NCI-H2227 (cell line): Measurements from ENCODE around the gene NXN.
"Not testable (repeated sequence)": the region's sequence is repeated elsewhere in the genome, so short reads cannot be mapped to it uniquely, and the experiment has no call there.

Experiments
- DNase-seq: peaks from one replicate; lab custom pipeline; 2025; ENCODE audit not compliant: unreplicated experiment; lab: John Stamatoyannopoulos, UW

Gene NXN

DNA sequence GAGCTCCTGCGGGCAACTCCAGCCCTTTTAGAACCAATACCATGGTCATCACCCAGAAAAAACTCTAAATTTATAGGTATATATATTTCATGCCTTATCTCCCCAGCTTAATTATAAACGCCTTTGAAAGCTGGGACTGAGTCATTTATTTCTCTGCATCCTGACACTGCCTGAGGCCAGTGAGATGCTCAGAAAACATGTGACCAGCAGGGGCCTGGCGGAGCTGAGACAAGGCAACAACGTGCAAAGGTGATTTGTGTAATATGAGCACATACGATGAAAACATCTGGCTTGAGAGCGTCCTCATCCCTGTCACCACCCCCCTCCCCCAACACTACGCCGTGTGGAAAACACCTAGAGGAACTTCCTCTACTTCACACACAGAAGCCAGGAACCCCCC lies 22.7 kb downstream of the NXN start:
- DNase-seq, result no peak

DNA sequence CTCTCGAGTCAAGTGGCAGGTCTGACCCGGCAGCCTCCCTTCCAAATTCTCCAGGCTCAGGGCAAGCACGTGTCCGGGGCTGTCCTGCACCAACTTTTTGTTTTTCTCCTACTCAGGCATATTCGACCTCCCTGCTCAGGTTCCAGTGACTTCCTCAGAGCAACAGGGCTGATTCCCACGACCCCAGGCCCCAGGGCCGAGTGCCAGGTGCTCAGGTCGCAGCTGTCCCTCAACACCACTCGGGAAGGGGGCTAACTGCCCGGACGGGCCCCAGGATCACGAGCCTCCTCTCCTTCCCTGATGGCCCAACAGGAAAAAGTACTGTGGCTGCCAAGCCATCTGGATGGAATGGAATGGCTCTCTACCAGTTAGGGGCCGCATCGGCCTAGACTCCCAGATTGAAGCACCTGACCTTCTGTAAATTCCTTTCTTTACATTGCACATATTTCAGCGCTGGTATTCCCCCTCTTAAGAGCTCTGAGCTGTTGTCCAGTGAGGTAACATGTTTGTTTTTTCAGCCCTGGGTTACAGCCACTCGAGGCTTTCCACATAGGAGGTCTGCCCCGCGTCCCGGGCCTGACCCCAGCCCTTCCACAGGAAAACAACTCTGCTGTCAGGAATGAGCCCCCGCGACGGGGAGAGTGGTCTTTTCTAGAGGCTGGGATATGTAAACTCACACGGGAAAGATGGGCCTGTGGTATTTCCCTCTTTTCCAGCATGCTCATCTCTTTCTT lies 25.0 kb downstream of the NXN start:
- no peak for DNase-seq

DNA sequence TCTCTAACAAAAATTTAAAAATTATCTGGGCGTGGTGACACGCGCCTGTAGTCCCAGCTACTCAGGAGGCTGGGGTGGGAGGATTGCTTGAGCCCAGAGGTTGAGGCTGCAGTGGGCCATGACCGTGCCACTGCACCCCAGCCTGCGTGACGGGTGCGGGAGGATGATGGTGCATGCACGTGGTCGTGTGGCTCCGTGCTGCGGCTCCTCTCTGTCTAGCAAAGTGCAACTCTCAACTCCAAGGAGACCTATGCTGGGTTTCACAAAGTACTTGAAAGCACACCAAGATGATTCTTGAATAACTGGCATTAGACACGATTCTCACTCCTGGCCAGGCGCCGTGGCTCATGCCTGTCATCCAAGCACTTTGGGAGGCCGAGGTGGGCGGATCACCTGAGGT lies 25.8 kb downstream of the NXN start:
- no peak for DNase-seq

DNA sequence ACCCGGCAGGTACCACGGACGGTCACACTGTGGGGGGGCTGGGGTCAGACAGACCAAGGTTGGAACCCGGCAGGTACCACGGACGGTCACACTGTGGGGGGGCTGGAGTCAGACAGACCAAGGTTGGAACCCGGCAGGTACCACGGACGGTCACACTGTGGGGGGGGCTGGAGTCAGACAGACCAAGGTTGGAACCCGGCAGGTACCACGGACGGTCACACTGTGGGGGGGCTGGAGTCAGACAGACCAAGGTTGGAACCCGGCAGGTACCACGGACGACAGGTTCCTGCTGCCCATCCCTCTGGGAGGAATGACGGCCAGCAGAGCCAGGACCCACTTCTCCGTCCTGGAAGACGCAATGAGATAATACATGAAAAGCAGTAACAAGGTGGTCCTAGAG lies 27.0 kb downstream of the NXN start:
- not testable (repeated sequence) for DNase-seq

DNA sequence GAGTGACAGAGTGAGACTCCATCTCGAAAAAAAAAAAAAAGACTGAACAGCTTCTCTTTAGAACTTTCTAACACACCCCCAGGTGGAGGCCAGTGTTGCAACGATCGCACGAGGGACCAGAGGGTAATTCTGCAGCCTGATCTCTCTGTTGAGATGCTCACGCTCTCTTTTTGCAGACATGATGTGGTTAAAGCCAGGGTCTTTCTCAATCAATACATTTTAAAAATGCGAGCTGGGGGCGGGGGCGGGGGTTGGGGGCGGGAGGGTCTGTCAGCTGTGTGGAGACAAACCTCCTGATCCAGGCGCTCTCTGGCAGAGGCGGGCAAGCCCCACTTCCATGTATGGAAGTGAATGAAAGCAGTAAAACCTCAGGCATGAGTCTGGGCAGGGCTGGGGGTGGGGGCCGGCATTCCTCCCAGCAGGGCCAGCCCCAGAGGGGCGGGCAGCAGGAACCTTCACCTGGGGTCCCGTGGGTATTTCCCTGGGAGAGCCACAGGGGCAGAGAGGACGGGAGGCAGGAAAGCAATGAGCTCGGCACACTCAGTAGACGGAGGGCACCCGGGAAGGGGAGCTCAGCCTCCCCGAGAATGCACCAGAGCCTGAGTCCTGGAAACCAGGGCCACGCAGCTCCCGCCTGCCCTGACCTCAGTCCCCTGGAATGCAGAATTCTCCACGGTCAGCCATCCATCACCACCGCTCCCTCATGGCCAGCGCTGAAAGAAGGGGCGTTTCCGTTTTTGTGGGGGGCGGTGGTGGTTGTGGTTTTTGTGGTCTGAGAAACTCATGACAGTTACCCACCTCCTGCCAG lies 28.0 kb downstream of the NXN start:
- no peak for DNase-seq

DNA sequence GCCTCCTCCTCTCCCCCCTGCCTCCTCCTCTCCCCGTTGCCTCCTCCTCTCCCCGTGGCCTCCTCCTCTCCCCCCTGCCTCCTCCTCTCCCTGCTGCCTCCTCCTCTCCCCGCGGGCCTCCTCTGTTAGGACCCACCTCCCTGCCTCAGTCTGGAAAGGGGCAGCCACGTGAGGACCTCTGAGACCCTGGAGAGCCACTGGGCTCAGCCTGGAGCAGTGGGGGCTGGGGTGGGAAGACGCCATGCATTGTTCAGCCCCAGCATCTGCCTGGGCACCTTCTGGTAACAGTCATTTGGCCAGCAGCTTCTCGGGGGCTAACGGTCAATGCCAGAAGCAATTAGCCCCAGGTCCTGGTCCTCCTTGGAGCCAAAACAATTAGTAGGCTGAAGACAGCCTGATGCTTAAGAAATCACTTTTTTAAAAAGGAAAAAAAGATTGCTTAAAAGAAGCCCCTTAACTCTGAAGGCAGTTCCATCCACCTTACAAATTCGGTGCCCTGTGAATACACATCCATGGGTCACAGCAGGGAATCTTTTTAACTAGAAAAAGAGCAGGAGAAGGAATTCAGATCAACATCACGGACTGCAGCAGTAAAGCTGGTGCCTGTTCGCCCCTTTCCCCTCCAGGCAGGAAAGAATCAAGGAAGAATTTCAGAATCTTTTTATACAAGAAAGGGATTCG lies 29.8 kb downstream of the NXN start:
- DNase-seq, result peak; percentile 32

DNA sequence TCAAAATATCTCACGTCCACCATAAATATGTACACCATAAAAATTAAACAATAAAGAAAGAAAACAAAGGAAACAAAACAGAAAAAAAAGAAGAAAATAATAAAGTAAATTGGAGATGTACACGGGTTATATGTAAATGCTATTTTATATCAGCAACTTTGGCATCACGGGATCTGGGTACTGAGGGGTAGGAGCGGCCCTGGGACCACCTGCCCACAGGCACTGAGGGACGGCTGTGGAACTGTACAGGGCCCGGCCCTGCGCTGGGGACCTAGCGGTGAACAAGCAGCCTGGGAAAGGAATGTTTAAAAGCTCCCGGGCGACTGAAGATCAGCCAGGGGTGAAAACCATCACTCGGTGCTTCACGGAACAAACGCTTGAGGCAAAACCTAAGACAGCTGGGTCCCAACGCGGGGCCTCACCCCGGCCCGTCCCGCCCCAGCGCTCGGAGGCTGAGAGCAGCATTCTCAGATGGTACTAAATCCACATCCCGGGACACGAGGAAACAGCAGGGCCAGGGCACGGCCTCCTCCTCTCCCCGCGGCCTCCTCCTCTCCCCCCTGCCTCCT lies 31.2 kb downstream of the NXN start:
- no peak for DNase-seq

DNA sequence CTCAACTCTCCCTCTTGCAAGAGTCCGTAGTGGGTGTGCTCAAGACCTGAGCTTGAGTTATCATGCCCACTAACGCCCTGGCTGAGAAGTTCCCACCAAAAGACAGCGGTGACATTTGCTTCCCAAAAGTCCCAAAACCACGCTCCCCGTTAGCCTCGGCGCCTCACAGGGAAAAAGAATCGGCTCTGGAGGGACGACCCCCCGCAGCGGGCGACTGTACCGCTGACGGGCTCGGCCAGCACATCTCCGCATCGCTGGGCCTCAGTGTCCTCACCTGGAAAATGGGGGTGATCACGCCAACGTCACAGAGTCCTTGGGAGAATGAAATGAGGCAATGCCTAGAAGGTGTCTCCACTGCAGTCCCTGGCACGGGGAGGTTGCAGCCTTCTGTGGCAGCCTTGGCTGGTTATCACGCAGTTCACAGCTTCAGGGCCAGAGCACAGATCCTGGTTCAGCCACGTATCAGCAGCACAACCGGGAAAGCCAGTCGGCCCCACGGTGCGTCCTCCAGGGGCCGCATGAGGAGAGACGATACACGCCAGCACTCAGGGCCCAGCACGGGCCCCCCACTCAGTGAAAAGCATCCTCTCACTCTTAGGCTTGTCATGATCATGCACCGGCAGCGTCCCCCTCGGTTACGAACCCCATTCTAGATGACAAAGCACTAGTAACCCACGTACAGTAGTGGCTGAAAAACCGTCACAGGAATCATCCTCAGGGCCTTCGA lies 32.9 kb downstream of the NXN start:
- no peak for DNase-seq

DNA sequence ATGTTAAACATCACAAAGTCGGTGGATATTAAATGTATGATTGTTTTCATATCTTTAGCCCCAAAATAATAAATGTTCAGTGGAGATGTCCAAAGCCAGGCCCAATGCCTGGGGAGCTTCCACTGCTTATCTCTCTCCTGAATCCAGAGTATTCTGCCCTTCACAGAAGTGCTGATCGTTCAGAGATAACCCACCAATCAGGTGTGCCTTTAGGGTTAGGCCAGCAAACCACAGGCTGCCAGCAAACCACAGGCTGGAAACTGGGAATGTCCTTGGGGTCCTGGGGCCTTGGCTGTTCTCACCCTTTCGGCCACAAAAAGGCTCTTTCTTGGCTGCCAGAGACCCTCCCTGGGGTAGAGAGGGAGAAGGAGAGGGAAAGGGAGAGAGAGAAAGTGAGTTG lies 33.9 kb downstream of the NXN start:
- DNase-seq, result no peak

DNA sequence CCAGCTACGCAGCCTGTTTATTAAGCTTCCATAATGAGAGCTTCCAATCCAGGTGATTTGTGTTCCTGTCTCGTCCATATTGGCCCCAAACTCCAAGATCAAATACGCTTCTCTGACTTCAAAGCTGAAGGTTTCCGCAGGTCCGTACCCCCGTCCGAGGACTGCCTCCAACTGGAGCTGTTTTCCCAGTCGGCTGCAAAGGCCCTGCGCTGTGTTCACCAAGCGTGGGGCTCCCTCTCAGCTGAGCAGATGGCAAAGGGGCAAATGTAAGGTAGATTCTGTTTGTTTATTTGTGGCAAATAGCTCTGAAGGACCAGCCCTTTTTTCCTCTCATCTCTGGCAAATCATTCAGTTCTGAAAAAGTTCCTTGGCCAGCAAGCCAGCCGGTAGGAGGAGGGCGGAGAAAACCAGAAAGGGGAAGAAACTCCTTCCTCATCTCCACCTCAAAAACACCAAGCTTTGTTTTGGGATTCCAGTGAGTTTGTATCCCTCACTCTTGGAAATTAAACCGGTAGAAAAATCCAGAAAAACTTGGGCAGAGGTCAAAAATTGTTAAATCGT lies 35.2 kb downstream of the NXN start:
- DNase-seq, result no peak

DNA sequence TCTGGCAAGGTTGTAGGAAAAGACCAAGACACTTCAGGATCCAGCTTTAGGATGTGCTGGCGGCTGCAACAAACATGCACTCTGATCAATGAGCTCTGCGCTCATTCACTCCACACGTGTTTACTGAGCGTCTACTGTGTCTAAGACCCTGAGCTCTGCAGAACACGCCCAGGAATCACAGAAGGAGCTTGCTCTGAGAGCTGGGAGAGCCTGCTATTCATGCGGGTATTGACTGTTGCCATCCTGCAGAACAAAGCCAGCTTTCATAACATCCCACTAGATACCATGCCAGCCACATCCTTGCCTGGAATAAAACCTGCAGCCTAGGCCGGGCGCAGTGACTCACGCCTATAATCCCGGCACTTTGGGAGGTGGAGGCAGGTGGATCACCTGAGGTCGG lies 44.1 kb downstream of the NXN start:
- DNase-seq, result no peak

DNA sequence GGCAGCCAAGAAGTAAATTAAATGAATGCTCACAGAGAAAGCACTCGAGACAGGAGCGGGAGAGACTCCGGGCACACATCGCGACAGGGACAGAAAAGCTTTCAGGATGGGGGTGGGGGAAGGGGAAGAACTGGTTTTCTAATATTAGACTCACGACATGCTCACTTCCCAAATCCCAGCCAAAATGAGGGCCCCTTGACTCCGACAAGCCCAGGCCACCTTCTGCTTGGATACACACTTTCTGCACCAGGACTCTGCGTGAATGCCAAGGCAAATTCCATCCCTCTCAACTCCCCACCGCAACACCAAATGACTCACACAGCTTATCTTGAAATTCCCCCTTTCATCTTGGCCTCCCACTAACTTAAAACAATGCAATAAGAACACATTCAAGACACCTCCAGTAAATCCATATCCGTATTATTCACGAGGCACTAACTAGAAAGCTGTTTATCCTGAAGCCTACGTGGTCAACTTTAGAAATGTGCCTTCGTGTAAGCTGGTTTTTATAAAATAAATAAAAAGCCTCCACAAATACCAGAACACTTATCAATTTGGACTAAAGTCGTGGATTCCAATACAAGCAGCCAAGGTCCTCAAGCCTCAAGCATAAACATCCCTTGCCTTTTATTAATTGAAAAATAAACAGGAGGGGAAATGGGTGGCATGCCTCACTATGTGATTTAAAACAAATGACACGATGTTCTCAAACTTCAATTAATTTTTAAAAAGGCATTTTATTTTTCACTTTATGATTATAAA lies 46.1 kb downstream of the NXN start:
- DNase-seq, result no peak

DNA sequence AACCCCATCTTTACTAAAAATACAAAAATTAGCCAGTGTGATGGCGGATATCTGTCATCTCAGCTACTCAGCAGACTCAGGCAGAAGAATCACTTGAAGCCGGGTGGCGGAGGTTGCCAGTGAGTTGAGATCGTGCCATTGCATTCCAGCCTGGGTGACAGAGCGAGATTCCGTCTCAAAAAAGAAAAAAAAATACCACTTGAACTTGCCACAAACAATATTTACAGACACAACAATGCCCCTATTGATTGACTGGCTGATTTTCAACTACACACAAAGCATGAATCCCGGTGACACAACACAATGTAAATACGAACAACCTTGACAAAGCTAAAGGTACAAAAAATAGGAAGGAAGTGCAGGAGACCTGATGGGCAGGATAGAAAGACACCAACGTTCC lies 49.3 kb downstream of the NXN start:
- no peak for DNase-seq

DNA sequence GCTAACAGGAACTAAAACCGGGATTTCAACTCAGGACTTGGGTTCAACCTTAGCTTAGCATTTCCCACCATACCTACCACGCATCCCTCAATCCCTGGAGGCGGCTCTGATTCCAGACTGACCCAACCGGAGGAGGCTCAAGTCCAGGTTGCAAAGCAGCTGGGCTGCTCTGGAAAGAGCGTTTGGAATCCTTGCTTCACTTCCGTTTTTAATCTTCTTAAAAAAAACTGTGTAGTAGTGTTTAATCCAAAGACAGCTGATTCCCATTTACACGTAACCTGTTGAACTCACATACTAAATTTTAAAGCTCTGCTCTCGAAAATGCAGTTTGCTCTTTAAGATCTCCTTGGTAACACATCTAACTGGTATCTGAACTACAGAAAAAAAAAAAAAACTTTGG lies 50.0 kb downstream of the NXN start:
- no peak for DNase-seq

DNA sequence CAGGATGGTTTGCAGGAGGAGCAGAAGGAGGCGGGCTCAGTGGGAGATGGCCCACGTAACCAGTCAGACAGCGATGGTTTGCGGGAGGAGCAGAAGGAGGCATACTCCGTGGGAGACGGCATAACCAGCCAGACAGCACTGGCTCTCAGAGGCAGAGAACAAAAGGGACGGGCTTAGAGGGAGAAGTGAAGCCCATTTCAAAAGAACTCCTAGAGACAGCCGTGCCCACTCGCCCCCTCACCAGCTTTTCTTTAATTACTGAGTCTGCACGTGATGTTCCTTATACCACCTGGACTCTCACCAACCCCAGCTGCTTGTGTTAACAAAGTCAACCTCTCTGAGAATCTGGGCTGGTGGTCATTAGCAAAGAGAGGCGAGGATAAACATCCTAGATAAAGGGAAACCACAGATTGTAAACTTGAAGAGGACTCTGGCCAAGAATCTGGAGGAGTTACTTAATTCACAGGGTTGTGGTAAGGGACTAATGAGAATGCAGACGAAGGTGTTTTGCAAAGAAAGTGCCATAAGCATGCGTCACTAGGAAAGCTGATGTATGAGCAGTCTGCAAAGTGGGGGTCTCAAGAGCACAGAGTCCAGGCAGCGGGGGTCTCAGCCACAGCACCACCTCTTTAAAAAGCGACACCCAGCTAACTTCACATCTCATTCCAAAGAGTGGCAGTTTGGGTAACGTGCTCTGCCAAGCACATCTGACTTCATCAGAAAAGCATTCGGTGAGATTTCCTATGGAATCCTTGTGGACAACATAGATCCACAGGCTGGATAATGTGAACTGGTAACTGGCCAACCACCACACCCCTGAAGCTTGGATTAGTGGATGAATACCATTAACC lies 51.7 kb downstream of the NXN start:
- peak; percentile 20 for DNase-seq

DNA sequence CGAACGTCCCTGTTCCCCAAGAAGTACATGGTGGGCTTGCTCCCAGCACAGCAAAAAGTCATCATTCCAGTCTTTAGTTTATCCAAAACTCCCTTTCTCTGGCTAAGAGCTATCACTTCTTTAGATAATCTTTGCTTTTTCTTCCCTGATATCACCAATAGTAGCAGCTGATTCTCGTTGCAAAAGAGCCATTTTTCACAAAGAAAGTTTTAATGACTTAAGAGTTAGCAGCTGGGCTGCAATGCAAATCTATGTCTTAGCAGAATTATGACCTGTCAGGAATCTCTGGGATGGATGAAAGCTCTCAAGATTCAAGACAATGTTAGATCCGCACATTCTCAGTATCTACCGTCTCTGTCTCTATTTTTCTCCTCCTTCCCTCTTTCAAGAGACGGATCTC lies 53.8 kb downstream of the NXN start:
- no peak for DNase-seq

DNA sequence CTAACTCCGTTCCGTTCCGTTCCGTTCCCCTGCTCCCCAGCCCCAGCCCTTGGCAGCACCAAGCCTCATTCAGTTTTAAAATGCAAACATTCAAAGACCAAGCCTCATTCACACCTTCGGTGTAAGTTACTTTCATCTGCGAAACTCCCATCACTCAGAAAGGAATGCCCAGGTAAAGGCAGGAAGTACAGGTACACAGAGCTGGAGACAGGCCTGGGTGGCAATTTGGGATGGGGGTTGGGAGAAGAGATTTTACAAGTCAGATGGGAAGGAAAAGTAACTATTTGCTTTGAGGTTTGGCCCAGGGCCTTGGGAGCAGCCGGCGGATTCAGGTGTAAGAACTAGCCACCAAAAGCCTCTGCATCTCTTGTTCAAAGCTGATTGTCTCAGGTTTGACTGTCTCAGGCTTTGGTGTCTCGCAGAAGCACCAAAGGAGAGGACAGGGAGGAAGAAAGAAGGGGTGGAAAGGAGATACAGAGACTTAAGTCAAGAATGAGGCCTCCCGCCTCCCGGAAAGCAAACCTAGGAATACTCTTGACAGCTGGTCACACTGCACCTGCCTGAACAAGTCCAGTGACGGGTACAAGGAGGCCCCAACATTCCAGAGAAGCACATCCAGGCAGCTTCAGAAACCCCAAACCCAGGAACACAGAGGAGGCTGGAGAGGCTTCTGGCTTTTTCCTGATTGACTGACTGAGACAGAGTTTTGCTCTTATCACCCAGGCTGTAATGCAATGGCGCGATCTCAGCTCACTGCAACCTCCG lies 54.7 kb downstream of the NXN start:
- no peak for DNase-seq

DNA sequence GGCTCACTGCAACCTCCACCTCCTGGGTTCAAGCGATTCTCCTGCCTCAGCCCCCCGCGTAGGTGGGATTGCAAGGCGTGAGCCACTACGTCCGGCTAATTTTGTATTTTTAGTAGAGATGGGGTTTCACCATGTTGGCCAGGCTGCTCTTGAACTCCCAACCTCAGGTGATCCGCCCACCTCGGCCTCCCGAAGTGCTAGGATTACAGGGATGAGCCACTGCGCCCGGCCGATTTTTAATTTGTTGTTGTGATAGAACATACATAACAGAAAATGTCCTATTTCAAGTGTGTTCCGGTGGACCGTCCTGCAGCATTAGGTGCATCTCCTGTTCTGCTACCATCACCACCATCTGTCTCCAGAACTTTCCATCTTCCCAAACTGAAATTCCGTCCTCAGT lies 55.3 kb downstream of the NXN start:
- DNase-seq, result not testable (repeated sequence)
